KMS-11 (cell line): ENCODE measurements around the gene ZNF827.

ENCODE experiments used
- H2AFZ ChIP-seq: fragments of 200-600 bp; sonication (generic); 2 replicates; pipeline ENCODE4 v1.6.1; 2016; ENCODE audit warnings: antibody characterized with exemption, mixed run types, low read depth
- H3K27ac ChIP-seq: fragments of 200-600 bp; sonication (generic); 2 replicates; pipeline ENCODE4 v1.6.1; 2016; ENCODE audit warnings: mild to moderate bottlenecking, mixed run types
- H3K27me3 ChIP-seq: fragments of 200-600 bp; sonication (generic); 2 replicates; pipeline ENCODE4 v1.6.1; 2017; ENCODE audit warnings: mild to moderate bottlenecking, low read depth, mixed run types, moderate library complexity; ENCODE audit not compliant: insufficient read depth
- H3K36me3 ChIP-seq: fragments of 200-600 bp; sonication (generic); 2 replicates; pipeline ENCODE4 v1.6.1; 2017; ENCODE audit warnings: mild to moderate bottlenecking, mixed run types; ENCODE audit not compliant: insufficient read depth
- H3K4me1 ChIP-seq: fragments of 200-600 bp; sonication (generic); 2 replicates; pipeline ENCODE4 v1.6.1; 2016; ENCODE audit warnings: mild to moderate bottlenecking, low read depth, mixed run types; ENCODE audit not compliant: poor library complexity, severe bottlenecking
- H3K4me2 ChIP-seq: fragments of 200-600 bp; sonication (generic); 2 replicates; pipeline ENCODE4 v1.7.0; 2016; ENCODE audit warnings: mild to moderate bottlenecking, mixed run types
- H3K4me3 ChIP-seq: fragments of 200-600 bp; sonication (generic); IDR thresholded peaks from 2 replicates; pipeline ENCODE4 v1.6.1; 2017; ENCODE audit warnings: low read depth, low read length, mixed read lengths; ENCODE audit not compliant: insufficient read depth
- H3K79me2 ChIP-seq: fragments of 200-600 bp; sonication (generic); 2 replicates; pipeline ENCODE4 v1.6.1; 2016; ENCODE audit warnings: low read depth, mixed run types; ENCODE audit not compliant: insufficient read depth
- H3K9ac ChIP-seq: fragments of 200-600 bp; sonication (generic); 2 replicates; pipeline ENCODE4 v1.6.1; 2016; ENCODE audit warnings: mild to moderate bottlenecking, mixed run types
- H4K20me1 ChIP-seq: fragments of 200-600 bp; sonication (generic); 2 replicates; pipeline ENCODE4 v1.6.1; 2016; ENCODE audit warnings: mild to moderate bottlenecking, mixed run types; ENCODE audit not compliant: insufficient read depth
- CTCF ChIP-seq: fragments of 200-600 bp; sonication (generic); conservative IDR thresholded peaks from 2 replicates; pipeline ENCODE4 v1.6.1; 2017; ENCODE audit warnings: low read depth, mild to moderate bottlenecking, antibody characterized with exemption, low read length, moderate library complexity, mixed read lengths

ZNF827 gene

GRCh38 chr4:145939856-145940255, 1.2 kb upstream of the ZNF827 start:
- no peak overlapping the region for H2AFZ ChIP-seq
- H3K9ac ChIP-seq: no peak overlapping the region
- H3K4me2 ChIP-seq: peak overlapping the region; percentile 33; the same call in 1 of the 2 replicates
- H3K79me2 ChIP-seq: peaks cover 11% of the 10 kb centered on the region; the same call in 1 of the 2 replicates
- no peak overlapping the region for H3K4me3 ChIP-seq
- H3K36me3 ChIP-seq: no peaks in the 10 kb centered on the region
- no peak overlapping the region for H3K27ac ChIP-seq
- H4K20me1 ChIP-seq: no peaks in the 10 kb centered on the region
- peaks cover 19% of the 10 kb centered on the region for H3K4me1 ChIP-seq
- no peak for TF ChIP-seq CTCF
- no peaks in the 10 kb centered on the region for H3K27me3 ChIP-seq

GRCh38 chr4:145939441-145939750, 773 bp upstream of the ZNF827 start:
- Histone ChIP-seq H3K4me1 (peaks cover 24% of the 10 kb centered on the region), H3K27ac (peak overlapping the region; percentile 94; the same call in 1 of the 2 replicates), H3K27me3 (no peaks in the 10 kb centered on the region), H3K36me3 (no peaks in the 10 kb centered on the region), H3K4me2 (peak overlapping the region; percentile 33), H4K20me1 (no peaks in the 10 kb centered on the region), H3K79me2 (peaks cover 15% of the 10 kb centered on the region), H3K9ac (peak overlapping the region; percentile 96; the same call in 1 of the 2 replicates), H2AFZ (peak overlapping the region; percentile 58), H3K4me3 (no peak overlapping the region)
- no peak for TF ChIP-seq CTCF

- H2AFZ ChIP-seq: peak overlapping the region; percentile 60
Observed at GRCh38 chr4:145937971-145938611, 532 bp downstream of the ZNF827 start.

GRCh38 chr4:145936997-145937901, 1.4 kb downstream of the ZNF827 start:
- TF ChIP-seq CTCF: no peak

More at GRCh38 chr4:145937971-145938611, 532 bp downstream of the ZNF827 start:
- H3K27ac ChIP-seq: peak overlapping the region; percentile 94
- H3K4me3 ChIP-seq: no peak overlapping the region
- H3K79me2 ChIP-seq: peaks cover 28% of the 10 kb centered on the region
- H4K20me1 ChIP-seq: no peaks in the 10 kb centered on the region
- no peak for TF ChIP-seq CTCF
- H3K36me3 ChIP-seq: no peaks in the 10 kb centered on the region
- peaks cover 27% of the 10 kb centered on the region for H3K4me1 ChIP-seq
- H3K27me3 ChIP-seq: no peaks in the 10 kb centered on the region
- H3K4me2 ChIP-seq: peak overlapping the region; percentile 57
- H3K9ac ChIP-seq: peak overlapping the region; percentile 96

More at GRCh38 chr4:145936997-145937901, 1.4 kb downstream of the ZNF827 start:
- peak overlapping the region; percentile 96 for H3K9ac ChIP-seq
- H3K27me3 ChIP-seq: no peaks in the 10 kb centered on the region
- peaks cover 34% of the 10 kb centered on the region for H3K79me2 ChIP-seq
- no peaks in the 10 kb centered on the region for H4K20me1 ChIP-seq
- H3K27ac ChIP-seq: peak overlapping the region; percentile 94
- H3K36me3 ChIP-seq: no peaks in the 10 kb centered on the region
- H3K4me3 ChIP-seq: no peak overlapping the region
- H3K4me2 ChIP-seq: peak overlapping the region; percentile 89
- H2AFZ ChIP-seq: peak overlapping the region; percentile 84
- H3K4me1 ChIP-seq: peaks cover 27% of the 10 kb centered on the region
